ENCODE measurements around the gene UVRAG. TPM values are rescaled to one million over a fixed set of nuclear protein-coding genes. Genes with fewer than 3 reads are reported as not detected.

The UVRAG gene
- polyA plus RNA-seq, 3 donors from 2014 or later: 7.2 to 19.3 (median 15.7) TPM

DNA sequence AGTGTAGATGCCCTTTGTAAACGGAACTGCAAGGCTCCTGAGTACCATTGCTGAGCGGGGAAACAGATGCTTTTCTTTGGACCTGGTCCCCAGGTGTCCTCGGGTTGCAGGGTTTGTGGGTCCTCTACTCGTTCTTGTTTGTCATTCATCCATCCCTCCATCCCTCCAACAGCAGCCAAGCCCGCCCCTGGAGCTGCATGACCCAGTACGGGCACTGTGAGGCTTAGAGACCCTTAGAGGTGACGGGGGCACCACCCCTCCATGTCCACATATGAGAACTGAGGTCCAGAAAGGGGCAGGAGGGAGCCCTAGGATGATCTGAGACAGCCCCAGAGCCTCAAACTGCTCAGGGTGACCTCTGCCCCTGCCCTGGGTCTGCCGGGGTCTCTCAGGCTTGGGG, 345.8 kb downstream of the UVRAG start:
- DNase-seq: no peak
- peaks cover 20 to 32% of the 10 kb centered on the region in 2 donors for H3K4me1 Mint-ChIP-seq
- H3K27me3 Mint-ChIP-seq (ENCODE audit: low read depth in 3 of 3): peaks cover 1 to 2% (median 2%) of the 10 kb centered on the region in 3 donors
- no peaks in the 10 kb centered on the region for H3K9me3 Mint-ChIP-seq
- H3K36me3 Mint-ChIP-seq: no peaks in the 10 kb centered on the region
- H3K27ac Mint-ChIP-seq: peak overlapping the region in 3 of 6 donors; percentile 50 to 69 (median 61)
- H3K4me3 Mint-ChIP-seq: peak overlapping the region in 1 of 5 donors; percentile 26

DNA sequence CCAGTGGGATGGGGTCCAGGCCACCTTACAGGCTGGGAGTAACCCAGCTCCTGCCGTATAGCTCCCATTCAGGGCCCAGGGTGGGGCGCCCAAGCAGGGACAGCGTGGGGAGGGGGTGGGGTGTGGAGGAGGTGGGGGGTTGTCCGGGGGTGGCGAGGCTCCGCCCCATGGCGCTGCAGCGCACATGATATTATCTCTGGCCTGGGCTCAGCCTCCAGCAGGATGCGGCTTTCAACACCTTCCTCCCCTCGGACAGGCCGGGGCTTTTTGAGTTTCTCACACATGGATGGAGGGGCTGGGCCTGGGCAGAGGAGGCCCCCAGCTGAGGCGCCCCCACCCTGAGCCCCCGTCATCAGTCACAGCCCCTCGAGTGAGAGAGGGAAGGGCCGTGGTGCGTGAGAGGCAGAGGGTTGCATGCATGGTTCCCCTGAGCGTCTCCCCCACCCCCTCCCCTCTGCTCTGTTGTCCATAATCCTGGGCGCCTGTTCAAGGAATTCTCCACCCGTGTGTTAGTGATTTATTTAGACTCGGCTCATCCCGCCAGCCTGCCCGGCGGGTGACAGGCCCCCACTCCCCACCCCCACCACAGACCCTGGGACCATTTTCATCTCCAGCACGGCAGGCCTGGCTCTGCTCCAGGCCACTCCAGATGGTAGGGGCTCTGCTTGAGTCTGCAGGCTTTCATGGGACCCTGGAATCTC, 346.4 kb downstream of the UVRAG start:
- DNase-seq: peak; percentile 50 to 68 (median 64)
- peak overlapping the region; percentile 18 to 53 (median 45) for H3K4me3 Mint-ChIP-seq
- peaks cover 1 to 2% (median 2%) of the 10 kb centered on the region in 3 donors for H3K27me3 Mint-ChIP-seq (ENCODE audit: low read depth in 3 of 3)
- peak overlapping the region in 3 of 6 donors; percentile 50 to 64 (median 50) for H3K27ac Mint-ChIP-seq
- H3K9me3 Mint-ChIP-seq: no peaks in the 10 kb centered on the region
- no peaks in the 10 kb centered on the region for H3K36me3 Mint-ChIP-seq
- peaks cover 20 to 32% of the 10 kb centered on the region in 2 donors for H3K4me1 Mint-ChIP-seq

- peaks cover 20 to 32% of the 10 kb centered on the region in 2 donors for H3K4me1 Mint-ChIP-seq
- H3K4me3 Mint-ChIP-seq: peak overlapping the region in 3 of 5 donors; percentile 44 to 57 (median 45)
- H3K27me3 Mint-ChIP-seq (ENCODE audit: low read depth in 3 of 3): peaks cover 1 to 3% (median 2%) of the 10 kb centered on the region in 3 donors
- H3K36me3 Mint-ChIP-seq: no peaks in the 10 kb centered on the region
- no peak for DNase-seq
- H3K27ac Mint-ChIP-seq: peak overlapping the region in 3 of 6 donors; percentile 50 to 84 (median 64)
- H3K9me3 Mint-ChIP-seq: no peaks in the 10 kb centered on the region
Observed at GRCh38 chr11:76162336-76163288, 347.6 kb downstream of the UVRAG start.

DNA sequence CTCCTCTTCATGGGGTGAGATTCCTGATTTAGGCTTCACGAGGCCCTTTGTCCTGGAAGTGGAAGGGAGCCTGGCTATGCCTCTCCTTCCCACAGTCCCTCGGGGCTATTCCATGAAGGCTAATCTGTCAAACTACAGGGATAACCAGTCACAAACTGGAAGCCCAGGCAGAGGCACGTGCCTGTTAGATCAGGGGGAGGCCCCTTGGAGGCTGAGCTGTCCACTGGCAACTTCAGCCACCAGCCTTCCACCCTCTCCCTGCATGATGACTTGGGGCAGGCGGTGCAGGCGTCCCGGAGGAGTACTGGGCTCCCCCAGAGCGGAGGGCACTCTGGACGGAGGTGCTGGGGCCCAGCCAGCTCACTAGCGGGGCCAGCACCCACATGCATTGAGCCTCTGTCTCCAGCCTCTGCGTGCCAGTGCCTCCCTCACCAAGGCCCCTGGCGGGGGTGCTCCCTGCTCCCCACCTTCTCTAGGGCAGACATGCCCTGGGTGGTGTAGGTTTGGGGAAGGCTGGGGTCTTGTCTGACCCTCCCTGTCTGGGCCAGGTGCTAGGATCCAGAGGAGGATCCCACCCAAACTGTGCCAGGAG, 348.4 kb downstream of the UVRAG start:
- Mint-ChIP-seq H3K4me1 (peaks cover 20 to 32% of the 10 kb centered on the region in 2 donors), H3K4me3 (peak overlapping the region in 1 of 5 donors; percentile 41), H3K36me3 (no peaks in the 10 kb centered on the region), H3K27me3 (ENCODE audit: low read depth in 3 of 3) (peaks cover 1 to 3% (median 2%) of the 10 kb centered on the region in 3 donors), H3K9me3 (no peaks in the 10 kb centered on the region), H3K27ac (peak overlapping the region in 2 of 6 donors; percentile 50 to 64)
- DNase-seq: no peak

DNA sequence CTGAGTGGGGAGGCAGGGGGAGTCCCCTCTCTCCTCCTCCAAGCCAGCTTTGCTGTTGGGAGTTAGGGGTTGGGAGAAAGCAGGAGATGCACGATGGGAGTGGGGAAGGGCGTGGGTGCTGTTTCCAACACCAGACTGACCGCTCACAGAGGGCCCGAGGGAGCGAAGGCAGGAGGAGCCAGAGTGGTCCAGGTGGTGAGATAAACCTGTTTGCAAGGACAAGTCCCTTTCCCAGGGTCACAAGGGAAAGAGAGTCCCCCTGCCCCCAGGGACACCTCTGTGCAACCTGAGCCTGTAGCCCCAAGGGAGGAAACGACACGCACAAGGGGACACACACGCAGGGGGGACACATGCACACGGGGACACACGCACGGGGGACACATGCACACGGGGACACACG, 349.1 kb downstream of the UVRAG start:
- H3K4me3 Mint-ChIP-seq: no peak overlapping the region
- H3K9me3 Mint-ChIP-seq: no peaks in the 10 kb centered on the region
- H3K27ac Mint-ChIP-seq: no peak overlapping the region
- peaks cover 1 to 3% (median 2%) of the 10 kb centered on the region in 3 donors for H3K27me3 Mint-ChIP-seq (ENCODE audit: low read depth in 3 of 3)
- no peak for DNase-seq
- H3K36me3 Mint-ChIP-seq: no peaks in the 10 kb centered on the region
- H3K4me1 Mint-ChIP-seq: peaks cover 20 to 32% of the 10 kb centered on the region in 2 donors

DNA sequence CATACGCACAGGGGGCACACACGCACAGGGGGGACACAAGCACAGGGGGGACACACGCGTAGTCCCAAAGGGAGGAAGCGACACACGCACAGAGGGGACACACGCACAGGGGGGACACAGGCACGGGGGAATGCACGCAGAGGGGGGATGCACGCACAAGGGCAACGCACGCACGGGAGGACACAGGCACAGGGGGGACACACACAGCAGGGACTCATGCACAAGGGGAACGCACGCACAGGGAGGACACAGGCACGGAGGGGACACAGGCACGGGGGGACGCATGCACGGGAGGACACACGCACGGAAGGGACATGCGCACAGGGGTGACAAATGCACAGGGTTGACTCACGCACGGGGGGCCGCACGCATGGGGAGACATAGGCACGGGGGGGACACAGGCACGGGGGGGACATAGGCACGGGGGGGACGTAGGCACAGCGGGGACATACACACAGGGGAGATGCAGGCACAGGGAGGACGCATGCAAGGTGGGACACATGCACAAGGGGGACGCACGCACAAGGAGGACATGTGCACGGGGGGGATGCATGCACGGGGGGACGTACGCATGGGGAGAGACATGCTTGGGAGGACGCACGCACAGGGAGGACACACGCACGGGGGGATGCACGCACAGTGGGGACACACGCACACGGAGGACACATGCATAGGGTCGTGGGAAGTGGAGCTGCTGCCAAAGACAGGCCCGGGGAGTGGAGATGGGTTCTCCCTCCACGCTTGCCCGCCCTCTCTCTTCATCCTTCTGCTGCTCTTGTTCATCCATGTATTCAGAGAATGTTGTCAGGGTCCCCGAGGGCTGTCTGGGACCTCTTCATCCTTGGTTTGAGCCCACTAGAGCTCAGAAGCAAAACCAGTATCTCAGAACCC, 350.1 kb downstream of the UVRAG start:
- Mint-ChIP-seq H3K27me3 (ENCODE audit: low read depth in 3 of 3) (peaks cover 1 to 3% (median 2%) of the 10 kb centered on the region in 3 donors), H3K27ac (no peak overlapping the region), H3K4me1 (peaks cover 20 to 26% of the 10 kb centered on the region in 2 donors), H3K9me3 (no peaks in the 10 kb centered on the region), H3K36me3 (no peaks in the 10 kb centered on the region), H3K4me3 (no peak overlapping the region)
- no peak for DNase-seq

GRCh38 chr11:76166314-76166713, 351.3 kb downstream of the UVRAG start:
- no peak overlapping the region for H3K4me3 Mint-ChIP-seq
- no peak for DNase-seq
- no peaks in the 10 kb centered on the region for H3K36me3 Mint-ChIP-seq
- H3K4me1 Mint-ChIP-seq: peaks cover 12 to 17% of the 10 kb centered on the region in 2 donors
- peaks cover 0 to 2% (median 0%) of the 10 kb centered on the region in 6 donors for H3K9me3 Mint-ChIP-seq
- no peak overlapping the region for H3K27ac Mint-ChIP-seq
- peaks cover under 1 to 3% (median 2%) of the 10 kb centered on the region in 3 donors for H3K27me3 Mint-ChIP-seq (ENCODE audit: low read depth in 3 of 3)

DNA sequence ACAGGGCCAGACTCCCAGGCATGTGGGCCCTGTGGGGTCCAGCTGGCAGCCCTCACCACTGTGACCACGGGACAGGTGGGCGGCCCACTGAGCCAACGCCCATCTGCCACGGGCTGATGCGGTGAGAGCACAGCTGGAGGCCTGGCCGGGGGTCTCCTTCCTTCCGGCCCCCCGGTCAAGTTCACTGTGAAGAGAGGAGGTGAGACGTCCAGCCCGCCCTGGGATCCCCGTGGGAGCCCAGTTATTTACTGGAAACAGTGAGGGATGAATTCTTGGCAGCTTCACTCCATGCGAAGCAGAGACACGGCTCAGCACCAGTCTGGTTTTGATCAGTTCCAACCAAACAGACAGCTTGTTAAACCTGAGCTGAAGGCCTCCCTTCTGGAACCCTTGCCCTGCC, 352.6 kb downstream of the UVRAG start:
- Mint-ChIP-seq H3K36me3 (no peaks in the 10 kb centered on the region), H3K27me3 (ENCODE audit: low read depth in 3 of 3) (peaks cover 0 to 3% (median 2%) of the 10 kb centered on the region in 3 donors), H3K27ac (no peak overlapping the region), H3K4me1 (peaks cover 3 to 7% of the 10 kb centered on the region in 2 donors), H3K9me3 (peaks cover 0 to 2% (median 0%) of the 10 kb centered on the region in 6 donors), H3K4me3 (no peak overlapping the region)
- DNase-seq: no peak

- no peak overlapping the region for H3K4me3 Mint-ChIP-seq
- H3K27ac Mint-ChIP-seq: no peak overlapping the region
- DNase-seq: no peak
- H3K9me3 Mint-ChIP-seq: peaks cover 0 to 2% (median 0%) of the 10 kb centered on the region in 6 donors
- H3K36me3 Mint-ChIP-seq: no peaks in the 10 kb centered on the region
- H3K27me3 Mint-ChIP-seq (ENCODE audit: low read depth in 3 of 3): peaks cover 0 to 3% (median 0%) of the 10 kb centered on the region in 3 donors
- H3K4me1 Mint-ChIP-seq: peaks cover 8 to 10% of the 10 kb centered on the region in 2 donors
Observed at GRCh38 chr11:76169473-76169896, 354.5 kb downstream of the UVRAG start.

- H3K9me3 Mint-ChIP-seq: peaks cover 0 to 2% (median 0%) of the 10 kb centered on the region in 6 donors
- H3K36me3 Mint-ChIP-seq: no peaks in the 10 kb centered on the region
- no peak for DNase-seq
- peaks cover 8 to 10% of the 10 kb centered on the region in 2 donors for H3K4me1 Mint-ChIP-seq
- H3K27ac Mint-ChIP-seq: no peak overlapping the region
- H3K4me3 Mint-ChIP-seq: no peak overlapping the region
- peaks cover 0 to 2% (median 0%) of the 10 kb centered on the region in 3 donors for H3K27me3 Mint-ChIP-seq (ENCODE audit: low read depth in 3 of 3)
Observed at GRCh38 chr11:76170468-76170867, 355.5 kb downstream of the UVRAG start.

DNA sequence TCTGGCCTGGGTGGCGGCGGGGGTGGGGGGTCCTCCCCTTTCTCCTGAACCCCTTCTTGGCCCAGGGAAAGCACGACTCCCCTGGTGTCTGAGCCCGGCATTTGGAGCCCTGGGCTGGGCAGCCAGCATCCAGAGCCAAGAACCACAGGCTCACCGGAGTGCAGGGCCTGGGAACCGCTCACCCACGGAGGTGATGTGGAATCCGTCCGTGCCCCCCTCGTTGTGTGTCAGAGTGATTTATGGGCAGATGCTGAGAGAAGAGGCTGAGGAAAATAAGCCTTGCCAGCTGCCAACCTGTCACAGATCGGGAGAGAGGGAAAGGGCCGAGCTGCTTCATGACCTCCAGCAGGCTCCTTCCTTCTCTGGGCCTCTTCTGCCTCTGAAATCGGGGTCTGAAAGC, 357.6 kb downstream of the UVRAG start:
- Mint-ChIP-seq H3K4me3 (no peak overlapping the region), H3K27ac (no peak overlapping the region), H3K27me3 (ENCODE audit: low read depth in 3 of 3) (no peaks in the 10 kb centered on the region), H3K36me3 (no peaks in the 10 kb centered on the region), H3K4me1 (peaks cover 8 to 10% of the 10 kb centered on the region in 2 donors), H3K9me3 (peaks cover 0 to 2% (median 0%) of the 10 kb centered on the region in 6 donors)
- DNase-seq: no peak

DNA sequence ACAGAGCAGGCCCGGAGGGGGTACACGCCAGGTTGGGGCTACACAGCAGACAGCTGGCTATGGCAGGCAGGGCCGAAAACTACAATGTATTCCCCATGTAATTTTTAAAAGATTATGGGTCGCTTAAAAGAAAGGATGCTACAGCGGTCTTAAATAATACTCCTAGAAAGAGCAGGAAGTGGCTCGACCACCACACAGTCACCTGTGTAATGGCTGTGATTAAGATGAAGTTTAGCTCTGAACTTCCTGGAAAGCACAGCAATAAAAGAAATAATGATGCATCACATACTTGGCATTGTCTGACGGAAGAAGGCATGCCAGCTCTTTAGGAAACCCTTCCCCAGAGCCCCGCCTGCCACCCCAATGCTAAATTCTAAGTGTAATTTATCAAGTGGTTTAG, 358.7 kb downstream of the UVRAG start:
- H3K9me3 Mint-ChIP-seq: peaks cover 0 to 2% (median 0%) of the 10 kb centered on the region in 6 donors
- H3K4me1 Mint-ChIP-seq: peaks cover 8 to 10% of the 10 kb centered on the region in 2 donors
- H3K36me3 Mint-ChIP-seq: no peaks in the 10 kb centered on the region
- no peaks in the 10 kb centered on the region for H3K27me3 Mint-ChIP-seq (ENCODE audit: low read depth in 3 of 3)
- H3K27ac Mint-ChIP-seq: no peak overlapping the region
- DNase-seq: no peak
- H3K4me3 Mint-ChIP-seq: no peak overlapping the region

All from immature natural killer cell (primary cell).